ENCODE measurements around the gene MRC2.

Gene MRC2

GRCh38 chr17:62704381-62704971 lies 77.0 kb downstream of the MRC2 start:
- H3K27ac ChIP-seq = no peak overlapping the region

GRCh38 chr17:62705156-62705777 lies 77.8 kb downstream of the MRC2 start:
- H3K27ac ChIP-seq = no peak overlapping the region
- TF ChIP-seq CTCF (IDR thresholded peaks at IDR 0.05) (no peak), ZFX (IDR thresholded peaks at IDR 0.05; ENCODE audit: borderline replicate concordance) (no peak)

More at GRCh38 chr17:62704381-62704971, 77.0 kb downstream of the MRC2 start:
- TF ChIP-seq CTCF (IDR thresholded peaks at IDR 0.05) (no peak), ZFX (IDR thresholded peaks at IDR 0.05; ENCODE audit: borderline replicate concordance) (no peak)

GRCh38 chr17:62705778-62706597 lies 78.5 kb downstream of the MRC2 start:
- no peak overlapping the region for H3K27ac ChIP-seq

GRCh38 chr17:62706598-62707424 lies 79.3 kb downstream of the MRC2 start:
- TF ChIP-seq ZFX (IDR thresholded peaks at IDR 0.05; ENCODE audit: borderline replicate concordance) = no peak
- TF ChIP-seq CTCF (IDR thresholded peaks at IDR 0.05) = no peak
- no peak overlapping the region for H3K27ac ChIP-seq

More at GRCh38 chr17:62705778-62706597, 78.5 kb downstream of the MRC2 start:
- TF ChIP-seq CTCF (IDR thresholded peaks at IDR 0.05) = no peak
- TF ChIP-seq ZFX (IDR thresholded peaks at IDR 0.05; ENCODE audit: borderline replicate concordance) = no peak

- no peak for TF ChIP-seq ZFX (IDR thresholded peaks at IDR 0.05; ENCODE audit: borderline replicate concordance)
- no peak for TF ChIP-seq CTCF (IDR thresholded peaks at IDR 0.05)
- H3K27ac ChIP-seq = no peak overlapping the region
Measured at GRCh38 chr17:62707425-62707739, 79.9 kb downstream of the MRC2 start.

- no peak overlapping the region for H3K27ac ChIP-seq
- TF ChIP-seq CTCF (IDR thresholded peaks at IDR 0.05) (no peak), ZFX (IDR thresholded peaks at IDR 0.05; ENCODE audit: borderline replicate concordance) (no peak)
Measured at GRCh38 chr17:62708587-62708986, 81.1 kb downstream of the MRC2 start.

Measured in 22Rv1 (cell line).